Astrocyte (in vitro differentiated cells and primary cell): ENCODE results near the gene DLL3.

Experiments
- EZH2 ChIP-seq: IDR thresholded peaks from 2 replicates; pipeline ENCODE4 v1.6.1; 2012; ENCODE audit warnings: mild to moderate bottlenecking, low read length, inconsistent platforms; ENCODE audit not compliant: insufficient read depth
- TF ChIP-seq, protein P1 (sequence below): IDR thresholded peaks from 2 replicates; pipeline ENCODE4 v1.5.1; 2011; ENCODE audit warnings: low read depth, mild to moderate bottlenecking, inconsistent platforms, low read length, moderate library complexity; ENCODE audit not compliant: insufficient read depth

GRCh38 chr19:39501340-39501739 is 2.6 kb downstream of the DLL3 start:
- TF ChIP-seq, protein P1, sequence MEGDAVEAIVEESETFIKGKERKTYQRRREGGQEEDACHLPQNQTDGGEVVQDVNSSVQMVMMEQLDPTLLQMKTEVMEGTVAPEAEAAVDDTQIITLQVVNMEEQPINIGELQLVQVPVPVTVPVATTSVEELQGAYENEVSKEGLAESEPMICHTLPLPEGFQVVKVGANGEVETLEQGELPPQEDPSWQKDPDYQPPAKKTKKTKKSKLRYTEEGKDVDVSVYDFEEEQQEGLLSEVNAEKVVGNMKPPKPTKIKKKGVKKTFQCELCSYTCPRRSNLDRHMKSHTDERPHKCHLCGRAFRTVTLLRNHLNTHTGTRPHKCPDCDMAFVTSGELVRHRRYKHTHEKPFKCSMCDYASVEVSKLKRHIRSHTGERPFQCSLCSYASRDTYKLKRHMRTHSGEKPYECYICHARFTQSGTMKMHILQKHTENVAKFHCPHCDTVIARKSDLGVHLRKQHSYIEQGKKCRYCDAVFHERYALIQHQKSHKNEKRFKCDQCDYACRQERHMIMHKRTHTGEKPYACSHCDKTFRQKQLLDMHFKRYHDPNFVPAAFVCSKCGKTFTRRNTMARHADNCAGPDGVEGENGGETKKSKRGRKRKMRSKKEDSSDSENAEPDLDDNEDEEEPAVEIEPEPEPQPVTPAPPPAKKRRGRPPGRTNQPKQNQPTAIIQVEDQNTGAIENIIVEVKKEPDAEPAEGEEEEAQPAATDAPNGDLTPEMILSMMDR, result no peak
- no peak for TF ChIP-seq EZH2
